Spleen (tissue), 11 donors: ENCODE results near the gene CXXC5. TPM values are rescaled to one million over a fixed set of nuclear protein-coding genes. Genes with fewer than 3 reads are reported as not detected.
A peak's percentile ranks its signal among the peaks of the same experiment; 100 is the strongest.

Source experiments
- DNase-seq: peaks from one replicate; pipeline ENCODE4 v3.0.0-alpha.2; 2020
- H3K27ac ChIP-seq, 8 donors: fragments of 200-600 bp; sonication (generic) in 7 of 8; 1 replicate in 4 of 8; 2 replicates in 4 of 8; pipeline versions ENCODE4 v1.5.0 to v1.8.0; 2016 to 2021; ENCODE audit warnings: inconsistent platforms in 4 of 8, mild to moderate bottlenecking in 4 of 8, moderate library complexity in 1 of 8
- H3K27me3 ChIP-seq, 7 donors: fragments of 200-600 bp; sonication (generic) in 6 of 7; replicated peaks in 1 of 7; 1 replicate in 4 of 7; 2 replicates in 3 of 7; pipeline versions ENCODE4 v1.5.0 to v1.8.0; 2016 to 2021; ENCODE audit warnings: inconsistent platforms in 3 of 7, mild to moderate bottlenecking in 1 of 7
- H3K36me3 ChIP-seq, 6 donors: fragments of 200-600 bp; sonication (generic) in 5 of 6; 1 replicate in 4 of 6; 2 replicates in 2 of 6; pipeline versions ENCODE4 v1.5.0 to v1.8.0; 2016 to 2021; ENCODE audit warnings: inconsistent platforms in 2 of 6
- H3K4me1 ChIP-seq, 6 donors: fragments of 200-600 bp; sonication (generic) in 5 of 6; 1 replicate in 3 of 6; 2 replicates in 3 of 6; pipeline versions ENCODE4 v1.5.0 to v1.8.0; 2016 to 2021; ENCODE audit warnings: inconsistent platforms in 3 of 6
- H3K4me3 ChIP-seq, 8 donors: fragments of 200-600 bp; sonication (generic) in 7 of 8; 1 replicate in 4 of 8; 2 replicates in 4 of 8; pipeline versions ENCODE4 v1.5.0 to v1.8.0; 2016 to 2021; ENCODE audit warnings: inconsistent platforms in 4 of 8, mild to moderate bottlenecking in 4 of 8, moderate library complexity in 2 of 8
- H3K9me3 ChIP-seq, 8 donors: fragments of 200-600 bp; sonication (generic) in 7 of 8; 1 replicate in 4 of 8; 2 replicates in 4 of 8; pipeline versions ENCODE4 v1.5.0 to v1.8.0; 2016 to 2021; ENCODE audit warnings: inconsistent platforms in 4 of 8
- CTCF ChIP-seq, 11 experiments: fragments of 200-600 bp in 7 of 11; fragments of 450-650 bp in 4 of 11; sonication (generic) in 4 of 11; IDR thresholded peaks in 8 of 11; conservative IDR thresholded peaks in 3 of 11; 1 replicate in 7 of 11; 2 replicates in 4 of 11; pipeline versions ENCODE4 v1.4.0 to v1.8.0; 2016 to 2021; ENCODE audit warnings: antibody characterized with exemption in 11 of 11, inconsistent platforms in 4 of 11, mild to moderate bottlenecking in 1 of 11
- POLR2A ChIP-seq, 3 donors: fragments of 450-650 bp; IDR thresholded peaks; one replicate each; pipeline ENCODE4 v1.5.1; 2017; ENCODE audit warnings: antibody characterized with exemption in 3 of 3, mild to moderate bottlenecking in 1 of 3
- POLR2AphosphoS5 ChIP-seq, 3 donors: sonication (generic); formaldehyde crosslinking; IDR thresholded peaks; one replicate each; pipeline ENCODE4 v1.5.1; 2017; ENCODE audit warnings: antibody characterized with exemption in 3 of 3
- WGBS, 5 donors: extraction: QIAGEN DNeasy Blood & Tissue Kit in 3 of 5; methylation state at CpG; one replicate each; pipeline versions ENCODE4 v1.1.5 to v1.1.7; 2013 to 2018; 5-methylcytosine and 5-hydroxymethylcytosine counted together
- intact Hi-C: fragments of 100-400 bp; cut with DNase I; formaldehyde crosslinking; loops from one replicate; pipeline ENCODE4 v1.15.0; 2023; ENCODE audit warnings: low total_unique reads
- polyA plus RNA-seq, 3 donors: library from polyadenylated mRNA; stranded (reverse); fragments of 200-250 nt; gene quantifications; one replicate each; pipeline ENCODE4 v1.2.1, GENCODE V29; 2013
- total RNA-seq, 7 donors: library from RNA; depleted of rRNA in 3 of 7; stranded (reverse); fragments of >200 nt in 3 of 7; fragmentation: NEBNext Ultra II Directional in 4 of 7; extraction: Animal tissue kit (Norgen Biotek cat#: 25700) in 4 of 7; gene quantifications; one replicate each; pipeline versions ENCODE4 v1.1.0 to v1.2.1, GENCODE V29; 2016 to 2021
- donor health status: healthy with polysubstance abuse.
- donor health status: DM: no; HTN: no; CAD: no; lungs with moderate emphysema.
- donor health status: DM: no; HTN: no; CAD: no.
- donor health status: Bipolar disorder and iron deficiency.
- donor health status: healthy.
- donor health status: DM: no; HTN: no; CAD: no.
- donor health status: DM: yes; HTN: yes; CAD: no.

Gene CXXC5
- total and polyA plus RNA-seq, 10 donors: 46.4 to 69.5 (median 62.0) TPM

- DNase-seq: peak; percentile 77
- Histone ChIP-seq H3K27ac (peak overlapping the region; percentile 85 to 96 (median 90)), H3K4me3 (peak overlapping the region in 2 of 8 donors; percentile 42 to 71), H3K4me1 (peaks cover 45 to 80% (median 61%) of the 10 kb centered on the region in 6 donors), H3K27me3 (peaks cover 0 to 9% (median 0%) of the 10 kb centered on the region in 7 donors), H3K36me3 (no peaks in the 10 kb centered on the region), H3K9me3 (no peaks in the 10 kb centered on the region)
- 63 to 75% (median 72%) methylated on average over 10 to 12 of the region's 12 CpGs for WGBS, 5 donors
- intact Hi-C loops: no loop called here
- TF ChIP-seq POLR2AphosphoS5 (IDR thresholded peaks at IDR 0.05) (no peak), CTCF (IDR thresholded peaks at IDR 0.05 in 8 of 11, conservative IDR thresholded peaks at IDR 0.05 in 3 of 11) (no peak)
Observed at GRCh38 chr5:139638736-139639618, 9.2 kb upstream of the CXXC5 start.

GRCh38 chr5:139639619-139640380 lies 8.3 kb upstream of the CXXC5 start:
- Histone ChIP-seq H3K4me1 (peaks cover 40 to 79% (median 53%) of the 10 kb centered on the region in 6 donors), H3K9me3 (no peaks in the 10 kb centered on the region), H3K27ac (peak overlapping the region in 4 of 8 donors; percentile 22 to 96 (median 90)), H3K27me3 (peaks cover 0 to 9% (median 0%) of the 10 kb centered on the region in 7 donors), H3K4me3 (no peak overlapping the region), H3K36me3 (no peaks in the 10 kb centered on the region)
- 82 to 84% (median 83%) methylated on average over 8 to 11 of the region's 11 CpGs for WGBS, 5 donors
- TF ChIP-seq POLR2A (IDR thresholded peaks at IDR 0.05) (no peak), POLR2AphosphoS5 (IDR thresholded peaks at IDR 0.05) (peak; percentile 44 to 72 (median 46)), CTCF (IDR thresholded peaks at IDR 0.05 in 8 of 11, conservative IDR thresholded peaks at IDR 0.05 in 3 of 11) (no peak)
- peak; percentile 79 for DNase-seq
- intact Hi-C loops: no loop called here

GRCh38 chr5:139640421-139641115 lies 7.6 kb upstream of the CXXC5 start:
- H3K4me1 ChIP-seq: peaks cover 32 to 79% (median 46%) of the 10 kb centered on the region in 6 donors

More at GRCh38 chr5:139640421-139641115, 7.6 kb upstream of the CXXC5 start:
- intact Hi-C loops: no loop called here
- TF ChIP-seq CTCF (IDR thresholded peaks at IDR 0.05 in 8 of 11, conservative IDR thresholded peaks at IDR 0.05 in 3 of 11) (no peak), POLR2AphosphoS5 (IDR thresholded peaks at IDR 0.05) (peak in 2 of 3 donors; percentile 14 to 45), POLR2A (IDR thresholded peaks at IDR 0.05) (no peak)
- Histone ChIP-seq H3K36me3 (no peaks in the 10 kb centered on the region), H3K4me3 (no peak overlapping the region), H3K9me3 (no peaks in the 10 kb centered on the region), H3K27ac (peak overlapping the region in 1 of 8 donors; percentile 96), H3K27me3 (peaks cover 0 to 9% (median 0%) of the 10 kb centered on the region in 7 donors)
- DNase-seq: peak; percentile 75
- WGBS, 5 donors: 89 to 92% (median 91%) methylated on average over 7 to 13 of the region's 13 CpGs
